Osteoblast (primary cell): Measurements from ENCODE around the gene TDRD10. TPM values are rescaled to one million over a fixed set of nuclear protein-coding genes. Genes with fewer than 3 reads are reported as not detected.

ENCODE experiments used
- DNase-seq: peaks from one replicate; pipeline ENCODE4 v3.0.0; 2011; ENCODE audit warnings: low spot score, mixed read lengths; ENCODE audit not compliant: insufficient read length; ENCODE audit errors: missing footprints
- H2AFZ ChIP-seq: 2 replicates; pipeline ENCODE4 v1.6.0; 2011; ENCODE audit warnings: mild to moderate bottlenecking, low read length
- H3K27ac ChIP-seq: 2 replicates; pipeline ENCODE4 v1.5.1; 2011; ENCODE audit warnings: mild to moderate bottlenecking, low read depth, low read length, moderate library complexity
- H3K27me3 ChIP-seq: 2 replicates; pipeline ENCODE4 v1.6.0; 2012; ENCODE audit warnings: mild to moderate bottlenecking, control low read depth, inconsistent platforms, low read length, moderate library complexity; ENCODE audit not compliant: insufficient read depth
- H3K36me3 ChIP-seq: 2 replicates; pipeline ENCODE4 v1.5.1; 2011; ENCODE audit warnings: mild to moderate bottlenecking, low read length, control low read depth, moderate library complexity; ENCODE audit not compliant: insufficient read depth
- H3K4me1 ChIP-seq: 2 replicates; pipeline ENCODE4 v1.5.1; 2011; ENCODE audit warnings: mild to moderate bottlenecking, low read length, control low read depth, moderate library complexity; ENCODE audit not compliant: insufficient read depth
- H3K4me2 ChIP-seq: 2 replicates; pipeline ENCODE4 v1.6.0; 2011; ENCODE audit warnings: mild to moderate bottlenecking, low read length; ENCODE audit not compliant: insufficient read depth
- H3K4me3 ChIP-seq: fragments of 200-600 bp; sonication (generic); 3 replicates; pipeline ENCODE4 v1.5.1; 2012; ENCODE audit warnings: mild to moderate bottlenecking, low read length, inconsistent platforms; ENCODE audit not compliant: insufficient read depth
- H3K79me2 ChIP-seq: 2 replicates; pipeline ENCODE4 v1.6.0; 2012; ENCODE audit warnings: mild to moderate bottlenecking, low read length, control low read depth, inconsistent platforms; ENCODE audit not compliant: insufficient read depth
- H3K9me3 ChIP-seq: 2 replicates; pipeline ENCODE4 v1.5.1; 2011; ENCODE audit warnings: low read depth, low read length, control low read depth
- H4K20me1 ChIP-seq: 2 replicates; pipeline ENCODE4 v1.6.0; 2012; ENCODE audit warnings: mild to moderate bottlenecking, low read length, control low read depth; ENCODE audit not compliant: insufficient read depth
- total RNA-seq: library from RNA; depleted of rRNA; stranded (reverse); fragments of >200 nt; gene quantifications from 2 replicates; pipeline ENCODE4 v1.2.3, GENCODE V29; 2012
- TF ChIP-seq, protein P1 (sequence below): IDR thresholded peaks from 2 replicates; pipeline ENCODE4 v1.5.1; 2011; ENCODE audit warnings: mild to moderate bottlenecking, low read depth, low read length, moderate library complexity; ENCODE audit errors: extremely low read depth

Gene TDRD10
- total RNA-seq, 1 donor: not detected

DNA sequence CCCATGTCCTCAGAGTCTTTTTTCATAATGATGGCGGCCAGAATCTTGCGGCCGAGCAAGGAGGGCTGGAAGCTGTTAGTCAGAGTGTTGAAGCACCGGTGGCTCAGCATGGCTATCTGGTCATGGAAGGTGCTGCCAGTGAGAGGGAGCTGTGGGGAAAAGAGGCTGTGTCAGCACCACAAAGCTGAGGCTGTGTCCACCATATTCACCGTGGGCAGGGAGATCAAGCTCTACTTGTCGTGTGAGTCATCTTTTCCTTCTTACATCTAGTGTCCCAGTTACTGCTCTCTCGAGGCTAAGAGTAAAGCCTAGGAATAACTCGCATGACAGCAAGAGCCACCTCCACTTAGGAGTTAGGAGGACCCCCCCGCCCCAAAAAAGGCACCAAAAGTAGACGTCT is 87.8 kb downstream of the TDRD10 start:
- H3K27ac ChIP-seq: no peak overlapping the region
- H3K4me2 ChIP-seq: no peak overlapping the region
- H3K36me3 ChIP-seq: peaks cover 95% of the 10 kb centered on the region
- TF ChIP-seq, protein P1, sequence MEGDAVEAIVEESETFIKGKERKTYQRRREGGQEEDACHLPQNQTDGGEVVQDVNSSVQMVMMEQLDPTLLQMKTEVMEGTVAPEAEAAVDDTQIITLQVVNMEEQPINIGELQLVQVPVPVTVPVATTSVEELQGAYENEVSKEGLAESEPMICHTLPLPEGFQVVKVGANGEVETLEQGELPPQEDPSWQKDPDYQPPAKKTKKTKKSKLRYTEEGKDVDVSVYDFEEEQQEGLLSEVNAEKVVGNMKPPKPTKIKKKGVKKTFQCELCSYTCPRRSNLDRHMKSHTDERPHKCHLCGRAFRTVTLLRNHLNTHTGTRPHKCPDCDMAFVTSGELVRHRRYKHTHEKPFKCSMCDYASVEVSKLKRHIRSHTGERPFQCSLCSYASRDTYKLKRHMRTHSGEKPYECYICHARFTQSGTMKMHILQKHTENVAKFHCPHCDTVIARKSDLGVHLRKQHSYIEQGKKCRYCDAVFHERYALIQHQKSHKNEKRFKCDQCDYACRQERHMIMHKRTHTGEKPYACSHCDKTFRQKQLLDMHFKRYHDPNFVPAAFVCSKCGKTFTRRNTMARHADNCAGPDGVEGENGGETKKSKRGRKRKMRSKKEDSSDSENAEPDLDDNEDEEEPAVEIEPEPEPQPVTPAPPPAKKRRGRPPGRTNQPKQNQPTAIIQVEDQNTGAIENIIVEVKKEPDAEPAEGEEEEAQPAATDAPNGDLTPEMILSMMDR: no peak
- H3K9me3 ChIP-seq: no peaks in the 10 kb centered on the region
- H2AFZ ChIP-seq: no peak overlapping the region
- H3K27me3 ChIP-seq: no peaks in the 10 kb centered on the region
- no peaks in the 10 kb centered on the region for H3K4me1 ChIP-seq
- peaks cover 16% of the 10 kb centered on the region for H4K20me1 ChIP-seq
- no peak for DNase-seq
- H3K4me3 ChIP-seq: no peak overlapping the region
- peaks cover 2% of the 10 kb centered on the region for H3K79me2 ChIP-seq

DNA sequence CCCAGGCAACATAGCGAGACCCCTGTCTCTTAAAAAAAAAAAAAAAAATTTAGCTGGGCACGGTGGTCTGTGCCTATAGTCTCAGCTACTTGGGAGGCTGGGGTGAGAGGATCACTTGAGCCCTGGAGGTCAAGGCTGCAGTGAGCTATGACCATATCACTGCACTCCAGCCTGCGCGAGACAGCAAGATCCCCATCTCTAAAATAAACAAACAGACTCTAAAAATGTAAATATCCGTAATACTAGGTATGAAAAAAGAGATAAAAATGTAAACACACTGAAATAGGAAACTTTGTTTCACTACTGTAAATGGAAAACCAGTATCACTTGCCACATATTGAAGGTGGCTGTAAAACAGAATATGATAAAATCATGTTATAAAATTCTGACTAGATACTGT is 88.7 kb downstream of the TDRD10 start:
- H3K27ac ChIP-seq: no peak overlapping the region
- H3K4me1 ChIP-seq: peaks cover 2% of the 10 kb centered on the region
- H2AFZ ChIP-seq: no peak overlapping the region
- peaks cover 17% of the 10 kb centered on the region for H4K20me1 ChIP-seq
- TF ChIP-seq, protein P1: no peak
- H3K4me3 ChIP-seq: no peak overlapping the region
- peaks cover 94% of the 10 kb centered on the region for H3K36me3 ChIP-seq
- H3K79me2 ChIP-seq: peaks cover 7% of the 10 kb centered on the region
- no peak overlapping the region for H3K4me2 ChIP-seq
- H3K27me3 ChIP-seq: no peaks in the 10 kb centered on the region
- DNase-seq: no peak
- no peaks in the 10 kb centered on the region for H3K9me3 ChIP-seq

DNA sequence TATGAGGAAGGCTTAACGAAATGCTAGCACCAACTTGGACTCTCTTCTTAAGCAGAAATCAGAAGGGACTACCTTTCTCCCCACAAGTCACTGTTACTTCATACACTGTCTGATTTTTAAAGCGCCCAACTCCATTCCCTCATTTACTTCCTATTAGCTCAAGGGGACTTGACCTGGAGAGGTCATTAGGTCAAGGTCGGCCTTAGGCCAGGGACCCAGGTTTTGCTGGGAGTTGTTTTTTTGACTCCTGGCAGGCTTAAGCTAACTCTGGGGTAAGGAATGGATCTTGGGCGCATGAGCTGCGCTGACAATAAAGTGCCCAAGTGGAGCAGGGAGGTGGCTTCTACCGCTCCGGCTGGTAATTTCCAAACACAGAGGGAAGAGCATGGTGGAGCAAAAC is 89.2 kb downstream of the TDRD10 start:
- H3K9me3 ChIP-seq: no peaks in the 10 kb centered on the region
- peaks cover 10% of the 10 kb centered on the region for H3K79me2 ChIP-seq
- TF ChIP-seq, protein P1: no peak
- peaks cover 4% of the 10 kb centered on the region for H3K4me1 ChIP-seq
- H4K20me1 ChIP-seq: peaks cover 20% of the 10 kb centered on the region
- H3K4me2 ChIP-seq: no peak overlapping the region
- DNase-seq: no peak
- no peaks in the 10 kb centered on the region for H3K27me3 ChIP-seq
- H3K4me3 ChIP-seq: no peak overlapping the region
- no peak overlapping the region for H2AFZ ChIP-seq
- no peak overlapping the region for H3K27ac ChIP-seq
- peaks cover 93% of the 10 kb centered on the region for H3K36me3 ChIP-seq

DNA sequence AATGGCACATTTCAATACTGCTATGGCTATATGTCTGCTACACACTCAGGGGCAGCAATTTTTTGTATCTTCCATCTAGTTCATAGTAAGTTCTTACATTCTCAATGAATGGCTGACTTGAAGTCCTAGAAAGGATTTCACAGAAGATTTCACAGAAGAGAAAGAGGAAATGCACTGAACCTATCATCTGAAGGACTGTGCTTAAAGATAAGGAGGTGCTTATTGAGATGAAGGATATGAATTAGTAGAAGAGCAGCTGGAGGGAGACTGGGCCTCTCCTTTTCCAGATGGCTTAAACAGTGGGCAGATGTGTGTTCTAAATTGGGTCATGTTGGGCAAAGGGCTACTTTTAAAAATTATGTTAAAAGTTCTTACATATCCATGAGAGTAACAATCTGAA is 91.4 kb downstream of the TDRD10 start:
- Histone ChIP-seq H3K27ac (no peak overlapping the region), H3K36me3 (peaks cover 92% of the 10 kb centered on the region), H3K27me3 (no peaks in the 10 kb centered on the region), H4K20me1 (peaks cover 32% of the 10 kb centered on the region), H3K4me2 (no peak overlapping the region), H2AFZ (no peak overlapping the region), H3K79me2 (peaks cover 30% of the 10 kb centered on the region), H3K4me1 (peaks cover 4% of the 10 kb centered on the region), H3K4me3 (no peak overlapping the region), H3K9me3 (no peaks in the 10 kb centered on the region)
- DNase-seq: no peak
- TF ChIP-seq, protein P1: no peak
